Endodermal cell (in vitro differentiated cells): ENCODE results near the gene CDH23. TPM values are rescaled to one million over a fixed set of nuclear protein-coding genes. Genes with fewer than 3 reads are reported as not detected.

ENCODE experiments used
- DNase-seq: peaks from one replicate; pipeline ENCODE4 v3.0.0-alpha.2; 2017
- H3K27ac ChIP-seq: 2 replicates; pipeline ENCODE4 v1.5.1; 2013; ENCODE audit warnings: mild to moderate bottlenecking, low read depth, low read length, moderate library complexity
- H3K27me3 ChIP-seq: 2 replicates; pipeline ENCODE4 v1.6.1; 2013; ENCODE audit warnings: mild to moderate bottlenecking, low read length, moderate library complexity; ENCODE audit not compliant: insufficient read depth, control insufficient read depth, poor library complexity, severe bottlenecking
- H3K36me3 ChIP-seq: 2 replicates; pipeline ENCODE4 v1.7.0; 2013; ENCODE audit warnings: mild to moderate bottlenecking, low read length, moderate library complexity; ENCODE audit not compliant: control insufficient read depth, insufficient read depth
- H3K4me1 ChIP-seq: one replicate; pipeline ENCODE4 v1.7.0; 2013; ENCODE audit warnings: low read length; ENCODE audit not compliant: control insufficient read depth, insufficient read depth
- H3K4me3 ChIP-seq: 2 replicates; pipeline ENCODE4 v1.5.1; 2013; ENCODE audit warnings: mild to moderate bottlenecking, low read length, moderate library complexity
- H3K9ac ChIP-seq: 2 replicates; pipeline ENCODE4 v1.6.1; 2013; ENCODE audit warnings: mild to moderate bottlenecking, low read length, moderate library complexity; ENCODE audit not compliant: poor library complexity, severe bottlenecking; ENCODE audit errors: extremely low read depth
- H3K9me3 ChIP-seq: 2 replicates; pipeline ENCODE4 v1.6.1; 2013; ENCODE audit warnings: mild to moderate bottlenecking, low read length, moderate library complexity; ENCODE audit not compliant: control insufficient read depth
- H3K27ac Mint-ChIP-seq: 2 replicates; pipeline ENCODE4 v1.8.0; 2020; ENCODE audit warnings: mixed read lengths
- H3K27me3 Mint-ChIP-seq: 2 replicates; pipeline ENCODE4 v1.8.0; 2021; ENCODE audit warnings: mild to moderate bottlenecking, mixed read lengths; ENCODE audit not compliant: insufficient read depth
- H3K36me3 Mint-ChIP-seq: 2 replicates; pipeline ENCODE4 v1.8.0; 2020; ENCODE audit warnings: low read depth, mixed read lengths
- H3K4me1 Mint-ChIP-seq: 2 replicates; pipeline ENCODE4 v1.8.0; 2020; ENCODE audit warnings: mixed read lengths
- H3K4me3 Mint-ChIP-seq: 2 replicates; pipeline ENCODE4 v1.8.0; 2020; ENCODE audit warnings: mild to moderate bottlenecking, moderate library complexity, mixed read lengths
- H3K9me3 Mint-ChIP-seq: 2 replicates; pipeline ENCODE4 v1.8.0; 2020; ENCODE audit warnings: mild to moderate bottlenecking, mixed read lengths
- CTCF ChIP-seq: fragments of 200-600 bp; sonication (generic); conservative IDR thresholded peaks from 2 replicates; pipeline ENCODE4 v1.5.0; 2021; ENCODE audit warnings: antibody characterized with exemption, mild to moderate bottlenecking
- WGBS, 2 experiments: methylation state at CpG; one replicate each; pipeline versions ENCODE4 v1.1.5 to v1.1.7; 2013; ENCODE audit warnings: missing lambda C conversion rate in 2 of 2, mixed read lengths in 1 of 2; ENCODE audit not compliant: insufficient coverage in 1 of 2, insufficient read length in 1 of 2; 5-methylcytosine and 5-hydroxymethylcytosine counted together
- total RNA-seq, 2 donors: library from RNA; stranded (reverse); fragmentation: NEBNext Ultra II Directional in 1 of 2; extraction: Animal tissue kit (Norgen Biotek cat#: 25700) in 1 of 2; gene quantifications; 2 replicates in 1 of 2; 3 replicates in 1 of 2; pipeline ENCODE4 v1.2.1, GENCODE V29; 2021

Gene CDH23
- total RNA-seq, 2 donors from 2014 or later = 2.1 to 4.2 TPM

- no peak for TF ChIP-seq CTCF
- DNase-seq = no peak
- Mint-ChIP-seq H3K4me3 (no peak overlapping the region), H3K4me1 (peaks cover 26% of the 10 kb centered on the region), H3K27me3 (no peaks in the 10 kb centered on the region), H3K27ac (no peak overlapping the region), H3K36me3 (peaks cover 4% of the 10 kb centered on the region), H3K9me3 (no peaks in the 10 kb centered on the region)
- 90 to 94% methylated on average over 9 to 11 of the region's 11 CpGs for WGBS, 2 experiments
- H3K9ac ChIP-seq = no peak overlapping the region
- H3K27me3 ChIP-seq = no peaks in the 10 kb centered on the region
- no peaks in the 10 kb centered on the region for H3K36me3 ChIP-seq
- H3K4me1 ChIP-seq = peaks cover 7% of the 10 kb centered on the region
- no peaks in the 10 kb centered on the region for H3K9me3 ChIP-seq
- H3K27ac ChIP-seq = no peak overlapping the region
- no peak overlapping the region for H3K4me3 ChIP-seq
Measured at GRCh38 chr10:71852355-71852937, 455.7 kb downstream of the CDH23 start.

GRCh38 chr10:71854031-71854430, 457.3 kb downstream of the CDH23 start:
- Histone ChIP-seq H3K9me3 (no peaks in the 10 kb centered on the region), H3K27ac (no peak overlapping the region), H3K9ac (no peak overlapping the region), H3K4me1 (no peaks in the 10 kb centered on the region), H3K4me3 (no peak overlapping the region), H3K27me3 (peaks cover 6% of the 10 kb centered on the region), H3K36me3 (no peaks in the 10 kb centered on the region)
- WGBS, 2 experiments = 63 to 91% methylated on average over 2 to 5 of the region's 5 CpGs
- Mint-ChIP-seq H3K27me3 (no peaks in the 10 kb centered on the region), H3K4me1 (peaks cover 15% of the 10 kb centered on the region), H3K27ac (no peak overlapping the region), H3K4me3 (no peak overlapping the region), H3K36me3 (no peaks in the 10 kb centered on the region), H3K9me3 (no peaks in the 10 kb centered on the region)
- TF ChIP-seq CTCF = no peak
- DNase-seq = no peak

GRCh38 chr10:71856619-71857018, 459.9 kb downstream of the CDH23 start:
- no peak for DNase-seq
- H3K4me1 ChIP-seq = peaks cover 10% of the 10 kb centered on the region
- H3K27me3 ChIP-seq = peaks cover 6% of the 10 kb centered on the region
- no peak overlapping the region for H3K4me3 Mint-ChIP-seq
- no peaks in the 10 kb centered on the region for H3K36me3 ChIP-seq
- no peak overlapping the region for H3K9ac ChIP-seq
- WGBS, 2 experiments = 90 to 100% methylated on average over 3 to 4 of the region's 4 CpGs
- no peak overlapping the region for H3K4me3 ChIP-seq
- no peaks in the 10 kb centered on the region for H3K36me3 Mint-ChIP-seq
- no peak overlapping the region for H3K27ac ChIP-seq
- no peaks in the 10 kb centered on the region for H3K9me3 ChIP-seq
- H3K27me3 Mint-ChIP-seq = no peaks in the 10 kb centered on the region
- H3K27ac Mint-ChIP-seq = no peak overlapping the region
- peaks cover 10% of the 10 kb centered on the region for H3K4me1 Mint-ChIP-seq
- TF ChIP-seq CTCF = no peak
- no peaks in the 10 kb centered on the region for H3K9me3 Mint-ChIP-seq
